GM12878 (cell line): ENCODE data around the gene HIVEP2. TPM values are rescaled to one million over a fixed set of nuclear protein-coding genes. Genes with fewer than 3 reads are reported as not detected.
A peak's percentile ranks its signal among the peaks of the same experiment; 100 is the strongest.

Experiments used
- ASH2L ChIP-seq: fragments of 300-600, 200-600 bp; sonication (generic); IDR thresholded peaks from 2 replicates; pipeline ENCODE4 v1.6.1; 2017; ENCODE audit warnings: low read depth, mild to moderate bottlenecking, borderline replicate concordance
- CEBPB ChIP-seq, 2 experiments: fragments of 150-350 bp in 1 of 2; IDR thresholded peaks; 2 replicates each; pipeline ENCODE4 v1.6.1; 2012 to 2014; ENCODE audit warnings: low read depth in 2 of 2, low read length in 2 of 2, borderline replicate concordance in 1 of 2, inconsistent platforms in 1 of 2
- EED ChIP-seq: sonication (generic); IDR thresholded peaks from 2 replicates; pipeline ENCODE4 v1.6.1; 2016; ENCODE audit warnings: antibody characterized with exemption, low read depth
- EP300 ChIP-seq, 2 experiments: fragments of 150-350 bp in 1 of 2; IDR thresholded peaks; 2 replicates each; pipeline ENCODE4 v1.6.1; 2011 to 2012; ENCODE audit warnings: low read depth in 2 of 2, low read length in 2 of 2, borderline replicate concordance in 1 of 2, improper control_type of control experiment in 1 of 2, inconsistent platforms in 1 of 2; ENCODE audit not compliant: control insufficient read depth in 1 of 2
- GABPA ChIP-seq: IDR thresholded peaks from 2 replicates; pipeline ENCODE4 v1.6.1; 2014; ENCODE audit warnings: antibody characterized with exemption, low read depth, mild to moderate bottlenecking, inconsistent platforms
- IKZF2 ChIP-seq, 2 experiments: fragments of 450-650 bp; IDR thresholded peaks; 2 replicates each; pipeline ENCODE4 v1.6.1; 2017; ENCODE audit warnings: mild to moderate bottlenecking in 2 of 2, moderate library complexity in 2 of 2
- MLLT1 ChIP-seq: fragments of 450-650 bp; IDR thresholded peaks from 2 replicates; pipeline ENCODE4 v1.6.1; 2016; ENCODE audit warnings: mild to moderate bottlenecking
- NBN ChIP-seq: fragments of 450-650 bp; IDR thresholded peaks from 2 replicates; pipeline ENCODE4 v1.6.1; 2016
- NR2F1 ChIP-seq: fragments of 450-650 bp; conservative IDR thresholded peaks from 2 replicates; pipeline ENCODE4 v1.6.1; 2017; ENCODE audit warnings: mild to moderate bottlenecking
- POLR2AphosphoS5 ChIP-seq: IDR thresholded peaks from 2 replicates; pipeline ENCODE4 v1.6.1; 2011; ENCODE audit warnings: mild to moderate bottlenecking, low read length, inconsistent platforms
- SIN3A ChIP-seq: IDR thresholded peaks from 2 replicates; pipeline ENCODE4 v1.6.1; 2012; ENCODE audit warnings: low read depth, low read length, improper control_type of control experiment
- SMC3 ChIP-seq: IDR thresholded peaks from 2 replicates; pipeline ENCODE4 v1.6.1; 2011; ENCODE audit warnings: low read length, improper control_type of control experiment, borderline replicate concordance
- SUPT20H ChIP-seq: IDR thresholded peaks from 2 replicates; pipeline ENCODE4 v1.6.1; 2011; ENCODE audit warnings: low read depth, mild to moderate bottlenecking, low read length, moderate library complexity, borderline replicate concordance; ENCODE audit not compliant: control insufficient read depth
- TCF3 ChIP-seq: IDR thresholded peaks from 2 replicates; pipeline ENCODE4 v1.6.1; 2012; ENCODE audit warnings: low read depth, mild to moderate bottlenecking, low read length, borderline replicate concordance; ENCODE audit not compliant: insufficient read depth
- TCF7 ChIP-seq: IDR thresholded peaks from 2 replicates; pipeline ENCODE4 v1.6.1; 2014; ENCODE audit warnings: antibody characterized with exemption, borderline replicate concordance
- YY1 ChIP-seq: IDR thresholded peaks from 2 replicates; pipeline ENCODE4 v1.6.1; 2011; ENCODE audit warnings: low read depth, mild to moderate bottlenecking, low read length
- ZBTB11 ChIP-seq: fragments of 450-650 bp; formaldehyde crosslinking; IDR thresholded peaks from 2 replicates; pipeline ENCODE4 v1.5.0; 2022; ENCODE audit warnings: mild to moderate bottlenecking, missing genetic modification characterization
- ZNF687 ChIP-seq: fragments of 450-650 bp; IDR thresholded peaks from 2 replicates; pipeline ENCODE4 v1.6.1; 2017; ENCODE audit warnings: mild to moderate bottlenecking, moderate library complexity
- polyA plus RNA-seq, 11 experiments: library from polyadenylated mRNA; depleted of rRNA in 4 of 11; unstranded in 6 of 11; stranded (reverse) in 5 of 11; fragments of >200 nt; fragmentation: Nextera tagmentation in 4 of 11; fragmentation: Illumina TruSeq in 1 of 11; extraction: Ambion mirVana in 4 of 11; extraction: Trizol in 1 of 11; gene quantifications; 1 replicate in 1 of 11; 2 replicates in 10 of 11; pipeline versions ENCODE4 v1.2.1 to v1.2.3, GENCODE V29; 2011 to 2016; ENCODE audit warnings: inconsistent platforms in 2 of 11, missing spikeins in 2 of 11, low read depth in 1 of 11
- total RNA-seq, 4 experiments: library from RNA; depleted of rRNA in 3 of 4; stranded (reverse); fragments of >200 nt in 3 of 4; fragmentation: Illumina TruSeq in 1 of 4; extraction: Trizol in 1 of 4; gene quantifications; 2 replicates each; pipeline versions ENCODE4 v1.2.1 to v1.2.3, GENCODE V29; 2013 to 2021

Gene HIVEP2
- total and polyA plus RNA-seq, 10 of the 15 experiments (the other 5 are each of a cell fraction or from before 2014, with no cell fraction given) = 1.2 to 15.7 (median 10.2) TPM

- TF ChIP-seq SIN3A (no peak), SMC3 (peak; percentile 27; the same call in 1 of the 2 replicates), ZBTB11 (CRISPR knock-in tag) (no peak), MLLT1 (peak; percentile 80; the same call in 1 of the 2 replicates), EED (peak; percentile 99), ZNF687 (peak; percentile 64; the same call in 1 of the 2 replicates), NBN (peak; percentile 87; the same call in 1 of the 2 replicates), TCF7 (peak; percentile 10; the same call in 1 of the 2 replicates), NR2F1 (peak; percentile 51), SUPT20H (no peak), IKZF2 (IDR thresholded peaks at IDR 0.05) (peak; percentile 99), EP300 (IDR thresholded peaks at IDR 0.05; ENCODE audit: borderline replicate concordance in 1 of 2, control insufficient read depth in 1 of 2, low read depth in 2 of 2, low read length in 2 of 2) (peak; percentile 51 to 97), YY1 (0 out of 2 replicates have a peak, but pooled peaks have one; percentile 26), CEBPB (IDR thresholded peaks at IDR 0.05; ENCODE audit: borderline replicate concordance in 1 of 2, low read depth in 2 of 2, low read length in 2 of 2) (peak in 1 of 2 experiments; percentile 72; a peak in 1 of 4 replicates), TCF3 (peak; percentile 70; the same call in 1 of the 2 replicates), POLR2AphosphoS5 (peak; percentile 35; the same call in 1 of the 2 replicates), GABPA (peak; percentile 49; the same call in 1 of the 2 replicates), ASH2L (0 out of 2 replicates have a peak, but pooled peaks have one; percentile 61)
Observed at GRCh38 chr6:142819603-142820337, 125.2 kb downstream of the HIVEP2 start (continued).
